ENCODE results near the gene RECK.
A peak's percentile ranks its signal among the peaks of the same experiment; 100 is the strongest.

The RECK gene

DNA sequence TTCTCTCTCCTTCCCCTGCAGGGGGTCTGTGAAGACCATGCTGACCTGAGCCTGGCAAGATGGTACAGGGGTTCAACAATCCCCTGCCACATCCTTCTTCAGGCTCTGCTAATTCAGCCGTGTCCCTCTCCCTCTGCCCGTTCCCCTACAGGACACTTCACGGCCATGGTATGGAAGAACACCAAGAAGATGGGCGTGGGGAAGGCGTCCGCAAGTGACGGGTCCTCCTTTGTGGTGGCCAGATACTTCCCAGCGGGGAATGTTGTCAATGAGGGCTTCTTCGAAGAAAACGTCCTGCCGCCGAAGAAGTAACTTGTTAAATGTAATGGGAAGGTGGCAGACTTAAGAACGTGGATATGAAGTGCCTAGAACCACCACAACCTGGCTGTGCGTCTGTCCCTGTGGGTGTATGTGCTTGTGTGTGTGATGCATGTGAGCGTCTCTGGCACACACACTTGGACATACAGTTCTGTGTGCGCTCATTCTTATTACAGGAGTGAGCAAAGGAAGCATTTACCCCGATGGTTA lies 125.6 kb downstream of the RECK start:
- DNase-seq = no peak

DNA sequence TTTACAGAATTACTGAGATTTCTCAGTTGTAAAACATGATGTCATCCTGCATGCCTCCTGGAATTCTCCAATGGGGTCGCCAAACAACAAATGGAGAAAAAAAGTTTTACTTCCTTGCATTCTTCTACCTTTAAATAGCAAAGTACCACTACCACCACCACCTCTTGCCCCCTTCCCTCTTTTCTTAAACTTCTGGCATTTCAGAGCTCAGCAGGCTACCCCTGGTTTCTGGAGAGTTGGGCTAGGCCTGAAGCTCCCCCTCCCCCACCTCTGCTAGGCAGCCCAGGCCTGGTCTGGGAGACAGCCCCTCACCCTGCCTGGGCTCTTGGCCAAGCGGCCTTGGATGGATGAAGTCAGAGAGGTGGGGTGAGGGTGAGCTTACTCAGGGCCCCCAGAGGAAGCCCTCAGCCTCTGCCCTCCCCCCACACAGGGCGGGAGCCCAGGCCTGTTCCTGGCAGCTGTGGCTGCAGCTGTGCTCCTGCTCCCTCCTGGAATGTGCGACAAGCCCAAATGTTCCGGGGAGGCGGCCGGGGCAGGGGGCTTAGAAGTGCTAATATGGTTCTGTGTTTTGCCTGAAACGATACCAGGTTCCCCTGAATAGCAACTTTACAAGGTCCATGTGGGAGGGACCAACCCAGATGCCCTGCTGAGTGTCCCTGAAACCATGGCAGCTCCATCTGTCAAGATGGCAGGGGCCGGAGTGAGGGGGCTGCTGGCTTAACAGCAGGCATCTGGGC lies 126.5 kb downstream of the RECK start:
- DNase-seq = no peak

DNA sequence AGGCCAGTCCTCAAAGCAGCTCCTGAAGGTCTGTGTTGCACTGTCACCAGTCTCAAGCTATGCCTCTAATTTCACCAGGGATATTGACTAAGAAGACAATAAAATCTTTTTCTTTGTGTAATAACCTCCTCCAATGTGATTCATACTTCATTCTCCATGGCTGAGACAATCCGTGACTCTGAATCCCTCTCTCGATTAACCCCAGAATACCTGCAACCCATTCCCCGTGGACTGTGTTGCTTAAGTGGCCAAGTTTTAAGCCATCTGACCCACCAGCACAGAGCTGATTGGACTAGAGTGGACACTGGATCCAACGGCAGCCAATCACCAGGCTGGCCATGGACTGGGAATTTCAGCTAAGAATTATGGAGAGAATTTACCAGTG lies 127.1 kb downstream of the RECK start:
- DNase-seq = no peak

DNA sequence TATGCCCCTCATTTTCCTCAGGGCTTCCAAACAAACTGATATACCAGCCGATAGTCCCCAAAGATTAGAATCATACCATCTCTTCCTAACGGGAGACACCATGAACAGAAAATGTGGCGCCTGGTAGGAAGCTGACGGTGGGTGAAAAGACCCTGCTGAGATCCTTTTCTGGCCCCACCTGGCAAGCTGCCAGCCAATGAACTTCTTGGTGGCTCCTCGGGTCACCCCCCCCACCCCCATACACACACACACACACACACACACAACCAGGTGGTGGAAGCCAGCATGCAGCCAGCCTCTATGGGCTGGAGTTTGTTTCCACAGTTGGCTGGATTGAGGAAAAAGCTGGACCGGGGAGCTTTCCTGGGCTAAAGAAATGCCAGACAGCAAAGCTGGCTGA lies 127.7 kb downstream of the RECK start:
- no peak for DNase-seq

DNA sequence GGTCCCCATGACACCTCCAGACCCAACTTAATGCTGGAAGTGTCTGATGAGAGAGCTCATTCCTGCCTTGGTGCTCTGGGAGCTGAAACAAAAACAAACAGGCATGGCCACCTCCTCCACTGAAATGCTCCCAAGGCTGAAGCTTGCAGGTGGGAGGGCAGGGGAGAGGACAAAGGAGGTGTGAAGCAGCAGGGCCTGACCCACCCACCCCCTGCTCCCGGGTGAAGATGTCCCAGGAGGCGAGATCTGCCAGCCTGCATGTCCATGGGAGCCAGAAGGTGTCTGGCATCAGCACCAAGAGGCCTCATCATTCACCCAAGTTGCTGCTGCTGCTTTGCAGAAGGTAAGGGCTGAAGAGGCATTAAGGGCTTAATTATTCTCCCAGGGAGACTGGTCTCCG lies 128.3 kb downstream of the RECK start:
- DNase-seq = no peak

DNA sequence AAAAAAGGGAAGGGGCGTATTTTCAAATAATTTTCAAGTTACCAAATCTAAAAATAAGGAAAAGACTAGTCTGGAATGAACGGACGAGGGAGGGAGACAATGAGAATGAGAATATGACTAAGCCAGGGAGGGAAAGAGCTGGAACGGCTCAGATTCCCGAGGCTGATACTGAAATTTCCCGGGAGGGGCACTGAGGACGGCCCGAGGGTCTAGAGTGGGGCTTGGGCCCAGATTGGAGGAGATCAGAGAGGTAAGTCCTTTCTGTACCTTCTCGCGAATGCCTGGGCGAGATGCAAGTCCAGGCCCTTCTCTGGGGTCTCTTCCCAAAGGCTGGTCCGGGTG lies 129.1 kb downstream of the RECK start:
- DNase-seq = no peak

DNA sequence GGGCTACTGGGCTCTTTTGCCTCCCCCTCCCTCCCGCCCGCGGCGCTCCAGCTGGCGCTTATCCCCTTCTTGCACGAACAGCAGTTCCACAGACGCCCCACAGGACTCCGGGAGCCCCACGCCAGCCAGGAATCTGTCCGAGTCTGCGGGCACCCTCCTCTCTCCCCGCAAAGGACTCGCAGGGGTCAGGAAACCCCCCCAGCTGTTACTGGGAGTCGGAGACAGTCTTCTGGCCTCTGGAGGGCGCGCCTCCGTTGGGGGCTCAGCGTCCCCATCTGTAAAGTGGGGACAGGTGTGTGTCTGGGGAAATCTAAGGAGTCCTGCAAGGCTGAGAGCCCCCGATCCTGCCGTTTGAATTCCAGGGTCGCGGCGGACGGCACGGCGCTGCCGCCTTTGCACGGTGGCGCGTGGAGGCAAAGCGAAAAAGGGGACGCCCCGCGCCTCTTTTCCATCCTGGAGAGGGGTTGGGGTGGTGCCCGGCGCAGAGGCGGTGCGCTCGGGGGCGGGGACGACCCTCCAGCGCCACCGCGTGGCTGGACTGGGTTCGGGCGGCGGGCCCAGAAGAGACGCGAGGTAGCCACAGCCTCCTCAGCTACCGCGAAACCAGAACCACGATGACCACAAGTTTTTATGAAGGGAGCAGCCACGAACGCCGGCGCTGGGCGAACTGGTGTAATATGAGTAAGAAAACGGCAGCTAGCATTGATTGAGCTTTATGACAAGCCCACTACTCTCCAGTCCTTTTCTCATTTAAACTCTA lies 129.6 kb downstream of the RECK start:
- peak; percentile 91 for DNase-seq

DNA sequence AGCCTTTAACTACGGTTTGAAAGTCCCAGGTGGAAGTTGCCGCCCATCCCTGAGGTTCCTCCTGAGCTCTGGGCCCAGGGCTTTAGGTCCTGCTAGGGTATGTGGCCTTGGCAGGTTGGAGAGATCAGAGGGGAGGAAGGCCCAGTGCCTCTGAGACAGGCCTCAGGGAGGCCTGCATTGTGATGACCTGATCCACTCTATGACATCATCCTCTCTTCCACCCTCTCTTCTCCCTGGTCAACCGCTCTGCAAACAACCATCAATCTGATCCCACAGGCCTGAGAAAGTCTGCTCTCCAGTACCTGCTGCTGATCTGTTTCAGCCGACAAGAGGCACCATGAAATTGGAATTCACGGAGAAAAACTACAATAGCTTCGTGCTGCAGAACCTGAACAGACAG lies 132.5 kb downstream of the RECK start, which contains the start of gene CCIN:
TSS of gene CCIN (plus strand) at position 223 of the 400 bp plus-strand sequence. CDS start at position 338, 115 bp downstream.
- DNase-seq = no peak

DNA sequence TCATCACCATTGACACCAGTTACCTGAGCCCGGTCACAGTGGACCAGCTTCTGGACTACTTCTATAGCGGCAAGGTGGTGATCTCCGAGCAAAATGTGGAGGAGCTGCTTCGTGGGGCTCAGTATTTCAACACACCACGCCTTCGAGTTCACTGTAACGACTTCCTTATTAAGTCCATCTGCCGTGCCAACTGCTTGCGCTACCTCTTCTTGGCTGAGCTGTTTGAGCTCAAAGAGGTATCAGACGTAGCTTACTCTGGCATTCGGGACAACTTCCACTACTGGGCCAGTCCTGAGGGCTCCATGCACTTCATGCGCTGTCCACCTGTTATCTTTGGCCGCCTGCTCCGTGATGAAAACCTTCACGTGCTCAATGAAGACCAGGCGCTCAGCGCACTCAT lies 133.0 kb downstream of the RECK start:
- DNase-seq = no peak

DNA sequence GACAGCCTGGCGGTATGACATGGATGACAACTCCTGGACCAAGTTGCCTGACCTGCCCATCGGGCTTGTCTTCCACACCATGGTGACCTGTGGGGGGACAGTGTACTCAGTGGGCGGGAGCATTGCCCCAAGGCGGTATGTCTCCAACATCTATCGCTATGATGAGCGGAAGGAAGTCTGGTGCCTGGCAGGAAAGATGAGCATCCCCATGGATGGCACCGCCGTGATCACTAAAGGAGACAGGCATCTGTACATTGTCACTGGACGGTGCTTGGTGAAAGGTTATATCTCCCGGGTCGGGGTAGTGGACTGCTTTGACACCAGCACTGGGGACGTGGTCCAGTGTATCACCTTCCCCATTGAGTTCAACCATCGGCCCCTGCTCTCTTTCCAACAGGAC lies 133.8 kb downstream of the RECK start:
- no peak for DNase-seq

DNA sequence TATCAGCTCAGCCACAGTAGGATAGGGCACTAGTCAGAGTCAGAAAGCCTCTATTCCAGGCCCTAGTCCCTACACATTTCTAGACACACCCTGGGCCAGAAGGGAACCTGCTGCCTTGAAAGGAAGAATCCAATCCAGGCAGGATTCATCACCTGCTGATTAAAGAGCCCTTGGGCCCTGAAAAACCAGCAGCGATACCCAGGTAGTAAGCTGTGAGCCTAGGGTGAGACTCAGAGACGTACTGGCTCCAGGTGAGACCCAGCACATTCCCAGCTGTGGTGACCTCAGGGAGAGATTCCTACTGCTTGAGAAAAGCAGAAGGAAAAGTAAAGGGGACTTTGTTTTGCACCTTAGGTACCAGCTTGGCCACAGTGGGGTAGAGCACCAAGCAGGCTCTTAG lies 137.1 kb downstream of the RECK start:
- no peak for DNase-seq
